Tibial nerve (tissue), 4 donors: ENCODE measurements around the gene ANKRD40. TPM values are rescaled to one million over a fixed set of nuclear protein-coding genes. Genes with fewer than 3 reads are reported as not detected.

Experiments used
- DNase-seq, 2 donors: peaks; one replicate each; pipeline ENCODE4 v3.0.0-alpha.2; 2019; ENCODE audit warnings: low spot score in 2 of 2
- H3K27ac ChIP-seq, 4 donors: fragments of 200-600 bp; sonication (generic) in 3 of 4; one replicate each; pipeline ENCODE4 v1.5.1; 2017 to 2019; ENCODE audit warnings: mild to moderate bottlenecking in 1 of 4
- H3K27me3 ChIP-seq, 2 donors: fragments of 200-600 bp; sonication (generic) in 1 of 2; one replicate each; pipeline versions ENCODE4 v1.5.1 to v1.6.0; 2017 to 2019
- H3K36me3 ChIP-seq, 3 donors: fragments of 200-600 bp; sonication (generic); one replicate each; pipeline ENCODE4 v1.5.1; 2018 to 2019
- H3K4me1 ChIP-seq, 4 donors: fragments of 200-600 bp; sonication (generic) in 3 of 4; one replicate each; pipeline ENCODE4 v1.5.1; 2017 to 2019
- H3K4me3 ChIP-seq, 4 donors: fragments of 200-600 bp; sonication (generic) in 3 of 4; one replicate each; pipeline ENCODE4 v1.5.1; 2017 to 2019; ENCODE audit warnings: mild to moderate bottlenecking in 1 of 4, moderate library complexity in 1 of 4
- H3K9me3 ChIP-seq, 4 donors: fragments of 200-600 bp; sonication (generic) in 3 of 4; one replicate each; pipeline ENCODE4 v1.5.1; 2017 to 2019
- EP300 ChIP-seq, 2 donors: sonication (generic); formaldehyde crosslinking; IDR thresholded peaks; one replicate each; pipeline ENCODE4 v1.6.1; 2017; ENCODE audit warnings: antibody characterized with exemption in 2 of 2, mild to moderate bottlenecking in 1 of 2
- POLR2A ChIP-seq, 2 donors: fragments of 450-650 bp; IDR thresholded peaks; one replicate each; pipeline ENCODE4 v1.6.1; 2017; ENCODE audit warnings: antibody characterized with exemption in 2 of 2, mild to moderate bottlenecking in 2 of 2, moderate library complexity in 2 of 2
- WGBS, 2 donors: methylation state at CpG; one replicate each; pipeline ENCODE4 v1.1.5; 2018; 5-methylcytosine and 5-hydroxymethylcytosine counted together
- total RNA-seq, 4 donors: library from RNA; depleted of rRNA; stranded (reverse); fragments of >200 nt; gene quantifications; one replicate each; pipeline ENCODE4 v1.1.0, GENCODE V29; 2016
- TF ChIP-seq, protein P1 (sequence below), 5 experiments: fragments of 200-600 bp in 3 of 5; fragments of 450-650 bp in 2 of 5; sonication (generic) in 3 of 5; IDR thresholded peaks; one replicate each; pipeline ENCODE4 v1.5.1; 2016 to 2019; ENCODE audit warnings: antibody characterized with exemption in 5 of 5, mild to moderate bottlenecking in 3 of 5, moderate library complexity in 2 of 5

ANKRD40 gene
- total RNA-seq, 4 donors from 2014 or later: 48.0 to 80.6 (median 55.0) TPM

DNA sequence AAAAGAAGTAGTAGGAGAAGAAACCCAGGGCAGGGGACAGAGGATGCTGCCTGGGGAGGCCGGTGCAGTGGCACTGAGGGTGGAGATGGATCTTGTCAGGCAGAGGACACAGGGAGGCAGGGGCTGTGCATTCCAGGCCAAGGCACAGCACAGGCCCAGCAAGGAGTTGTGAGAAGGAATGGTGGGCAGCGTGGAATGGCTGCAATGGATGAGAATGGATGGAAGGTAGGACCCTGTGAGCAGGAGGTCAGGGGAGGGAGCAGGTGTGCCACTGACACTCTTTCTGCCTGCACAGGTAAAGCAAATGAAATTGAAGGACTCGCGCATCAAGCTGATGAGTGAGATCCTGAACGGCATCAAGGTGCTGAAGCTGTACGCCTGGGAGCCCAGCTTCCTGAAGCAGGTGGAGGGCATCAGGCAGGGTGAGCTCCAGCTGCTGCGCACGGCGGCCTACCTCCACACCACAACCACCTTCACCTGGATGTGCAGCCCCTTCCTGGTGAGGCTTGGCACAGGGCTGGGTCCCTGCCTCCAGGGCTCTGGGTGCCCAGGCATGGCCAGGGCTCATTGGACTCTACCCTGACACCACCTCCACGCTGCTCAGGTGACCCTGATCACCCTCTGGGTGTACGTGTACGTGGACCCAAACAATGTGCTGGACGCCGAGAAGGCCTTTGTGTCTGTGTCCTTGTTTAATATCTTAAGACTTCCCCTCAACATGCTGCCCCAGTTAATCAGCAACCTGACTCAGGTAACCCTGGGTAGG, 40.3 kb downstream of the ANKRD40 start:
- H3K27ac ChIP-seq: no peak overlapping the region

DNA sequence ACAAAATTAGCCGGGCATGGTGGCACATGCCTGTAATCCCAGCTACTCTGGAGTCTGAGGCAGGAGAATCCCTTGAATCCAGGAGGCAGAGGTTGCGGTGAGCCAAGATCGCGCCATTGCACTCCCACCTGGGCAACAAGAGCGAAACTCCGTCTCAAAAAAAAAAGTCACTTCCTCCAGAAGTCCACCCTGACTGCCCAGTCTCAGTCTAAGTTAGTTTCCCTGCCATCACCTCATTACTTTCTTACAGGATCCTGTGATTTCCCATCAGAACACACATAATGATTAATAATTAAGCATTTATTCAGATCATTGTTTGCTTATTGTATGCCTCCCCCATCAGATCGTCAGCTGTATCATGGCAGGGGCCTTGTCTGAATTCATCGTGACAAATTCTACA, 41.4 kb downstream of the ANKRD40 start:
- Histone ChIP-seq H3K27ac (no peak overlapping the region), H3K36me3 (no peaks in the 10 kb centered on the region), H3K9me3 (no peaks in the 10 kb centered on the region), H3K4me3 (no peak overlapping the region), H3K4me1 (peaks cover 0 to 13% (median 7%) of the 10 kb centered on the region in 4 donors), H3K27me3 (no peaks in the 10 kb centered on the region)
- WGBS, 2 donors: 90 to 96% methylated on average over 8 of the region's 8 CpGs
- TF ChIP-seq POLR2A (IDR thresholded peaks at IDR 0.05): no peak
- TF ChIP-seq, protein P1, sequence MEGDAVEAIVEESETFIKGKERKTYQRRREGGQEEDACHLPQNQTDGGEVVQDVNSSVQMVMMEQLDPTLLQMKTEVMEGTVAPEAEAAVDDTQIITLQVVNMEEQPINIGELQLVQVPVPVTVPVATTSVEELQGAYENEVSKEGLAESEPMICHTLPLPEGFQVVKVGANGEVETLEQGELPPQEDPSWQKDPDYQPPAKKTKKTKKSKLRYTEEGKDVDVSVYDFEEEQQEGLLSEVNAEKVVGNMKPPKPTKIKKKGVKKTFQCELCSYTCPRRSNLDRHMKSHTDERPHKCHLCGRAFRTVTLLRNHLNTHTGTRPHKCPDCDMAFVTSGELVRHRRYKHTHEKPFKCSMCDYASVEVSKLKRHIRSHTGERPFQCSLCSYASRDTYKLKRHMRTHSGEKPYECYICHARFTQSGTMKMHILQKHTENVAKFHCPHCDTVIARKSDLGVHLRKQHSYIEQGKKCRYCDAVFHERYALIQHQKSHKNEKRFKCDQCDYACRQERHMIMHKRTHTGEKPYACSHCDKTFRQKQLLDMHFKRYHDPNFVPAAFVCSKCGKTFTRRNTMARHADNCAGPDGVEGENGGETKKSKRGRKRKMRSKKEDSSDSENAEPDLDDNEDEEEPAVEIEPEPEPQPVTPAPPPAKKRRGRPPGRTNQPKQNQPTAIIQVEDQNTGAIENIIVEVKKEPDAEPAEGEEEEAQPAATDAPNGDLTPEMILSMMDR (IDR thresholded peaks at IDR 0.05): no peak
- DNase-seq: no peak

More for the DNA sequence above, 40.3 kb downstream of the ANKRD40 start:
- 95 to 96% methylated on average over 13 to 14 of the region's 14 CpGs for WGBS, 2 donors
- no peaks in the 10 kb centered on the region for H3K9me3 ChIP-seq
- H3K4me1 ChIP-seq: peaks cover 0 to 3% (median 0%) of the 10 kb centered on the region in 4 donors
- no peak for TF ChIP-seq EP300 (IDR thresholded peaks at IDR 0.05)
- TF ChIP-seq, protein P1 (IDR thresholded peaks at IDR 0.05): no peak
- no peak for TF ChIP-seq POLR2A (IDR thresholded peaks at IDR 0.05)
- no peaks in the 10 kb centered on the region for H3K36me3 ChIP-seq
- DNase-seq: no peak
- H3K4me3 ChIP-seq: no peak overlapping the region
- H3K27me3 ChIP-seq: no peaks in the 10 kb centered on the region

DNA sequence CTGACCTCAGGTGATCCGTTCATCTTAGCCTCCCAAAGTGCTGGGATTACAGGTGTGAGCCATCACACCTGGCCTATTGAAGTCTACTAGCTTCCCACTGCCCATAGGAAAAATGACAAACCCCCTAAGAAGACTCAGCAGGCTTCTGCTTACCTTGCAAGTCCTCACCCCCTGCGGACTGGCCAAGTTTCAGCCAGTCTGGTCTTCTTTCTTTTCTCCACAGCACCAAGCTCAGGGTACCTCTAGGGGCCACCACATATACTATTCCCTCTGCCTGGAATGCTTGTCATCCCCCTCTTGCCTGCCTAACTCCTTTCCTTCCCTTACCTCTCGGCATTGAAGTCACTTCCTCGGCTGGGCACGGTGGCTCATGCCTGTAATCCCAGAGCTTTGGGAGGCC, 41.9 kb downstream of the ANKRD40 start:
- H3K4me1 ChIP-seq: peaks cover 0 to 18% (median 12%) of the 10 kb centered on the region in 4 donors
- WGBS, 2 donors: 83 to 87% methylated on average over 5 of the region's 5 CpGs
- TF ChIP-seq, protein P1 (IDR thresholded peaks at IDR 0.05): no peak
- no peak for TF ChIP-seq EP300 (IDR thresholded peaks at IDR 0.05)
- TF ChIP-seq POLR2A (IDR thresholded peaks at IDR 0.05): no peak
- H3K27me3 ChIP-seq: no peaks in the 10 kb centered on the region
- no peak overlapping the region for H3K27ac ChIP-seq
- no peaks in the 10 kb centered on the region for H3K9me3 ChIP-seq
- no peaks in the 10 kb centered on the region for H3K36me3 ChIP-seq
- no peak for DNase-seq
- no peak overlapping the region for H3K4me3 ChIP-seq

DNA sequence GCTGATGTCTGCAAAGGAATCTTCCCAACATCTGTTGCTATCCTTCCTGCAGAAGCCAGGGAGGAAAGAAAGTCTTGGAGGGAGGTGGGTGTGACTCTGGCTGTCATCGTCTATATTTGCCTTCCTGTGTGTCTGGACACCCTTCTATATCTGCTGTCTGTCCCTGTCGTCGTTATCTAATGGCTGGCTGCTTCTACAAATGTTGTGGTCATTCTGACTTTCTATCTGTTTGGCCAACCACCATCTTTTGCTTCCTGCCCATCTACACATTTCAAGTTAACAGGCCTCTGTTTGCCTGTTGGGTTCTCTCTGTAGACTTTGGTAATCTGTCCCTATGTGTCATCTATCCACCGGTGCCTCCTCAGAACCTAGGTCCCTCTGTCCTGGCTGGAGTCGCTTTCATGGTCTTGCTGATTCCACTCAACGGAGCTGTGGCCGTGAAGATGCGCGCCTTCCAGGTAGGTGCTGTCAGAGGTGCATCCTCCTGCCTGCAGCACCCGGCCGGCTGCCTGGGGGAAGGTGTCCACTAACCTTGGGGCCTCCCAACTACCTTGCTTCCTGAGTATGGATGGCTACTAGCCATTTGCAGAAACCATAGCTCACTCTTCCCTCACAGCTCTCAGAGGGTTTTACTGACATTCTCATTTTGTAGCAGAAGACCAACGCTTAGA, 42.8 kb downstream of the ANKRD40 start:
- Histone ChIP-seq H3K4me3 (no peak overlapping the region), H3K9me3 (no peaks in the 10 kb centered on the region), H3K27me3 (no peaks in the 10 kb centered on the region), H3K36me3 (no peaks in the 10 kb centered on the region), H3K27ac (no peak overlapping the region), H3K4me1 (peaks cover 0 to 27% (median 21%) of the 10 kb centered on the region in 4 donors)
- WGBS, 2 donors: 90 to 91% methylated on average over 12 of the region's 12 CpGs
- DNase-seq: no peak
- TF ChIP-seq, protein P1 (IDR thresholded peaks at IDR 0.05): no peak
- TF ChIP-seq POLR2A (IDR thresholded peaks at IDR 0.05) (no peak), EP300 (IDR thresholded peaks at IDR 0.05) (no peak)

DNA sequence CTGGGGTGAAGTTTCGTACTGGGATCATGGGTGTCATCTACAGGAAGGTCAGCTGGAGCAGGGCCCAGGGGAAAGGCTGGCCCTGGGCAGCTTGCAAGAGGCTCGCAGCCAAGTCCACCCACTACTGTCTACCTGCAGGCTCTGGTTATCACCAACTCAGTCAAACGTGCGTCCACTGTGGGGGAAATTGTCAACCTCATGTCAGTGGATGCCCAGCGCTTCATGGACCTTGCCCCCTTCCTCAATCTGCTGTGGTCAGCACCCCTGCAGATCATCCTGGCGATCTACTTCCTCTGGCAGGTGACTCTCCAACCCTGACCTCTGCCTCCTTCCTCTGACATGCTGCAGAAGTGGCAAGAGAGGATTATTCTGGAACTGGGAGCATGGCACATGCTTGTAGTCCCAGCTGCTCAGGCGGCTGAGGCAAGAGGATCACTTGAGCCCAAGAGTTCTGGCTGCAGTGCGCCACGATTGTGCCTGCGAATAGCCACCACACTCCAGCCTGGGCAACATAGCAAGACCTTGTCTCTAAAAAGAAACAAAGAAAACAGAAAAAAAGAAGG, 43.8 kb downstream of the ANKRD40 start:
- DNase-seq: no peak
- Histone ChIP-seq H3K4me3 (no peak overlapping the region), H3K36me3 (no peaks in the 10 kb centered on the region), H3K27me3 (no peaks in the 10 kb centered on the region), H3K4me1 (peaks cover 0 to 28% (median 22%) of the 10 kb centered on the region in 4 donors), H3K27ac (no peak overlapping the region), H3K9me3 (no peaks in the 10 kb centered on the region)
- WGBS, 2 donors: 84 to 85% methylated on average over 7 to 9 of the region's 10 CpGs
- TF ChIP-seq POLR2A (IDR thresholded peaks at IDR 0.05) (no peak), EP300 (IDR thresholded peaks at IDR 0.05) (no peak)
- TF ChIP-seq, protein P1 (IDR thresholded peaks at IDR 0.05): no peak
